D721Med (cell line): ENCODE results near the gene CENPP.

Source experiments
- DNase-seq: peaks from one replicate; pipeline ENCODE4 v3.0.0; 2011; ENCODE audit warnings: low spot score; ENCODE audit not compliant: insufficient read length
- FAIRE-seq: peaks from 2 replicates; lab custom pipeline; 2011; peaks lifted over from hg19 to GRCh38; lab: Jason Lieb, UNC
- CTCF ChIP-seq: IDR thresholded peaks from 2 replicates; pipeline ENCODE4 v1.5.1; 2012; ENCODE audit warnings: mild to moderate bottlenecking, control low read depth; ENCODE audit not compliant: insufficient read depth; ENCODE audit errors: missing control alignments

The CENPP gene

GRCh38 chr9:92297611-92298010 is 28.1 kb upstream of the CENPP start:
- FAIRE-seq, result no peak

GRCh38 chr9:92298036-92298435 is 27.7 kb upstream of the CENPP start:
- no peak for DNase-seq
- TF ChIP-seq CTCF, result no peak
- no peak for FAIRE-seq

More at GRCh38 chr9:92297611-92298010, 28.1 kb upstream of the CENPP start:
- no peak for DNase-seq
- TF ChIP-seq CTCF, result no peak

GRCh38 chr9:92299116-92299515 is 26.6 kb upstream of the CENPP start:
- FAIRE-seq, result no peak
- no peak for DNase-seq
- TF ChIP-seq CTCF, result no peak

- no peak for TF ChIP-seq CTCF
- no peak for DNase-seq
- no peak for FAIRE-seq
Measured at GRCh38 chr9:92300936-92301335, 24.8 kb upstream of the CENPP start.

- DNase-seq (no peak), FAIRE-seq (no peak)
- no peak for TF ChIP-seq CTCF
Measured at GRCh38 chr9:92308893-92309292, 16.9 kb upstream of the CENPP start.

- FAIRE-seq (no peak), DNase-seq (no peak)
- TF ChIP-seq CTCF, result no peak
Measured at GRCh38 chr9:92310562-92310961, 15.2 kb upstream of the CENPP start.

GRCh38 chr9:92312887-92313623 is 12.7 kb upstream of the CENPP start:
- TF ChIP-seq CTCF, result no peak
- no peak for FAIRE-seq
- DNase-seq, result no peak
